Smooth muscle cell (in vitro differentiated cells): ENCODE data around the gene MYO3B. TPM values are rescaled to one million over a fixed set of nuclear protein-coding genes. Genes with fewer than 3 reads are reported as not detected.

Source experiments
- DNase-seq: peaks from one replicate; lab custom pipeline; 2025; ENCODE audit not compliant: unreplicated experiment; lab: John Stamatoyannopoulos, UW
- H2AFZ ChIP-seq: fragments of 200-600 bp; sonication (generic); 2 replicates; pipeline ENCODE4 v1.6.0; 2016; ENCODE audit warnings: antibody characterized with exemption, low read depth, mild to moderate bottlenecking
- H3F3A ChIP-seq: fragments of 200-600 bp; sonication (generic); 2 replicates; pipeline ENCODE4 v1.6.0; 2017; ENCODE audit warnings: antibody characterized with exemption, low read depth
- H3K27ac ChIP-seq: fragments of 200-600 bp; sonication (generic); 2 replicates; pipeline ENCODE4 v1.5.1; 2016; ENCODE audit warnings: low read depth, mild to moderate bottlenecking
- H3K27me3 ChIP-seq: fragments of 200-600 bp; sonication (generic); 2 replicates; pipeline ENCODE4 v1.6.1; 2016; ENCODE audit warnings: low read depth, mild to moderate bottlenecking
- H3K36me3 ChIP-seq: fragments of 200-600 bp; sonication (generic); 2 replicates; pipeline ENCODE4 v1.5.1; 2016; ENCODE audit warnings: low read depth
- H3K4me1 ChIP-seq: fragments of 200-600 bp; sonication (generic); 2 replicates; pipeline ENCODE4 v1.5.1; 2016; ENCODE audit warnings: low read depth
- H3K4me2 ChIP-seq: fragments of 200-600 bp; sonication (generic); 2 replicates; pipeline ENCODE4 v1.6.0; 2016; ENCODE audit warnings: mild to moderate bottlenecking
- H3K4me3 ChIP-seq: fragments of 200-600 bp; sonication (generic); 2 replicates; pipeline ENCODE4 v1.5.1; 2016; ENCODE audit warnings: mild to moderate bottlenecking
- H3K79me2 ChIP-seq: fragments of 200-600 bp; sonication (generic); 2 replicates; pipeline ENCODE4 v1.6.0; 2016; ENCODE audit warnings: low read depth, mild to moderate bottlenecking
- H3K9ac ChIP-seq: fragments of 200-600 bp; sonication (generic); 2 replicates; pipeline ENCODE4 v1.6.0; 2016; ENCODE audit warnings: low read depth
- H3K9me3 ChIP-seq: fragments of 200-600 bp; sonication (generic); replicated peaks from 2 replicates; pipeline ENCODE4 v1.5.1; 2016; ENCODE audit warnings: low read depth
- H4K20me1 ChIP-seq: fragments of 200-600 bp; sonication (generic); 2 replicates; pipeline ENCODE4 v1.6.0; 2016; ENCODE audit warnings: low read depth
- CTCF ChIP-seq: fragments of 200-600 bp; sonication (generic); IDR thresholded peaks from 2 replicates; pipeline ENCODE4 v1.5.1; 2017; ENCODE audit warnings: borderline replicate concordance, mild to moderate bottlenecking, antibody characterized with exemption; ENCODE audit not compliant: insufficient read depth, poor library complexity, severe bottlenecking
- WGBS: methylation state at CpG from one replicate; pipeline ENCODE4 v1.1.7; 2016; ENCODE audit warnings: low lambda C conversion rate; 5-methylcytosine and 5-hydroxymethylcytosine counted together
- polyA plus RNA-seq: library from polyadenylated mRNA; unstranded; fragments of >200 nt; fragmentation: Nextera tagmentation; extraction: Ambion mirVana; gene quantifications from 2 replicates; pipeline ENCODE4 v1.2.1, GENCODE V29; 2016
- total RNA-seq: library from RNA; depleted of rRNA; stranded (reverse); fragments of >200 nt; gene quantifications from 2 replicates; pipeline ENCODE4 v1.2.3, GENCODE V29; 2014

The MYO3B gene
- total and polyA plus RNA-seq, 2 experiments from 2014 or later: 0.47 to 3.1 TPM

GRCh38 chr2:170249761-170250160 is 71.8 kb downstream of the MYO3B start:
- no peak overlapping the region for H3K4me2 ChIP-seq
- H3K27me3 ChIP-seq: no peaks in the 10 kb centered on the region
- no peak overlapping the region for H3K4me3 ChIP-seq
- no peak for TF ChIP-seq CTCF
- no peaks in the 10 kb centered on the region for H3F3A ChIP-seq
- H3K4me1 ChIP-seq: no peaks in the 10 kb centered on the region
- H3K9ac ChIP-seq: no peak overlapping the region
- no peak overlapping the region for H2AFZ ChIP-seq
- WGBS: 76% methylated on average over 2 of the region's 2 CpGs
- no peak overlapping the region for H3K27ac ChIP-seq
- H3K36me3 ChIP-seq: no peaks in the 10 kb centered on the region
- H3K9me3 ChIP-seq: no peaks in the 10 kb centered on the region
- no peaks in the 10 kb centered on the region for H3K79me2 ChIP-seq
- no peaks in the 10 kb centered on the region for H4K20me1 ChIP-seq
- DNase-seq: no peak

DNA sequence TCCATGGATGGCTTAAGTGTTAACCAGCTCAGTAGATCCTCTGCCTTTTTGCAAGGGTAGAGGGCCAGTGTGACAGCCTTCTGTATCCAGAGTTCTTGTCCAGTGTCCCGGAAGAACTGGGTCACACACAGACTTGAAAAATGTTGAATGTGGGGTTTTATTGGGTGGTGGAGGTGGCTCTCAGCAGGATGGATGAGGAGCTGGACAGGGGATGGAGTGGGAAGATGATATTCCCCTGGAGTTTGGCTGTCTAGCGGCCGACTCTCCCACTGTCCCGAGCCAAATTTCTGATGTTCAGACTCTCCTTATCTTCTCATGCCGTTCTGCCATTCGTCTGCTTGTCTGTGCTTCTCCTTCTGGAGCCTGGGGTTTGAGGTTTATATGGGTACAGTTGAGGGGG is 72.6 kb downstream of the MYO3B start:
- H4K20me1 ChIP-seq: no peaks in the 10 kb centered on the region
- H3K4me1 ChIP-seq: no peaks in the 10 kb centered on the region
- H3K9ac ChIP-seq: no peak overlapping the region
- no peaks in the 10 kb centered on the region for H3K27me3 ChIP-seq
- H3K27ac ChIP-seq: no peak overlapping the region
- H3K79me2 ChIP-seq: no peaks in the 10 kb centered on the region
- no peak overlapping the region for H2AFZ ChIP-seq
- no peak overlapping the region for H3K4me3 ChIP-seq
- no peak for DNase-seq
- H3K4me2 ChIP-seq: no peak overlapping the region
- no peaks in the 10 kb centered on the region for H3F3A ChIP-seq
- H3K9me3 ChIP-seq: no peaks in the 10 kb centered on the region
- WGBS: 95% methylated on average over 6 of the region's 6 CpGs
- no peaks in the 10 kb centered on the region for H3K36me3 ChIP-seq
- TF ChIP-seq CTCF: no peak

DNA sequence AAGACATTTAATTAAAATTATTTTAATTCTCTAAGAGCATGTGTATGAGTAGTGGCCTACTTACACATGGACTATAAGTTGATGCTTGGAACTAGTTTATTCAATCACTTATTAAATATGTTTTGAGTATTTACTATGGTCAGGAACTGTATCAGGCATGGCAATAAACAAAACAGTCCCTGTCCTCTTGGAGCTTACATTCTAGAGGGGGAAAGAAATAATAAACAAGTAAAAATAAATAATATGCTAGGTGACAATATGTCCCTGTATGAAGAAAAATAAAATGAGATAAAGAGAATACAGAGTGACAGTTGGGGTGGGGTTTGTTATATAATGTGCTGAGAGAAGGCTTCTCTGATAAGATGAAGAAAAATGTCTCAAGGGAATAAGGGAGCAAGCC is 74.5 kb downstream of the MYO3B start:
- Histone ChIP-seq H3K4me1 (no peaks in the 10 kb centered on the region), H2AFZ (no peak overlapping the region), H3K79me2 (no peaks in the 10 kb centered on the region), H3K9ac (no peak overlapping the region), H3K9me3 (no peaks in the 10 kb centered on the region), H3K36me3 (no peaks in the 10 kb centered on the region), H4K20me1 (no peaks in the 10 kb centered on the region), H3K27me3 (no peaks in the 10 kb centered on the region), H3K4me2 (no peak overlapping the region), H3K27ac (no peak overlapping the region), H3F3A (no peaks in the 10 kb centered on the region), H3K4me3 (no peak overlapping the region)
- no peak for DNase-seq
- no peak for TF ChIP-seq CTCF

DNA sequence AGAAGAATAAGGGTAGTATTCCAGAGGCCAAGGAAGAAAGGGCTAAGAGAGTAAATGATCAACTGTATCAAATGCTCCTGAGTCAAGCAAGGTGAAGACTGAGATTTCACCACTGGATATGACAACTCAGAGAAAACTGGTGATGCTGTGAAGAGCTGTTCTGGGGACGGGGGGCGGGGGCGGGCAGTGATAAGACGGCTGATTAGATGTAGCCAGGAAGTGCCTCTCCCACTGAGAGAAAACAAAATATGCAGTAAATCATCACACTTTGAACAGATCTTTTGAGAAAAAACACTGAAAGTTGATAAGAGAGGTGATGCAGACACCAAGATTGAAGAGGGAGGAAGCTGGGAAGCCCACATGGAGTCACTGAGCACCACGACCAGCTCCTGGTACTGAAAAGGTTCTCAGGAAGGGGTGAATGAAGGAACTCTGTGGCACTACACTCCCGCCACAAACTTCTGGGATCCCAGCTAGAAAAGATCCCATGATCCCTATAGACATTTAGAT is 75.8 kb downstream of the MYO3B start:
- TF ChIP-seq CTCF: no peak
- Histone ChIP-seq H3K4me3 (no peak overlapping the region), H3K79me2 (no peaks in the 10 kb centered on the region), H3K9ac (no peak overlapping the region), H3K4me2 (no peak overlapping the region), H3K27me3 (no peaks in the 10 kb centered on the region), H3F3A (no peaks in the 10 kb centered on the region), H3K27ac (no peak overlapping the region), H3K9me3 (no peaks in the 10 kb centered on the region), H3K36me3 (no peaks in the 10 kb centered on the region), H2AFZ (no peak overlapping the region), H4K20me1 (no peaks in the 10 kb centered on the region), H3K4me1 (no peaks in the 10 kb centered on the region)
- no peak for DNase-seq
- 69% methylated on average over 6 of the region's 6 CpGs for WGBS
